HEK293 (cell line): ENCODE measurements around the gene PLS3.
"Not testable (repeated sequence)": the region's sequence is repeated elsewhere in the genome, so short reads cannot be mapped to it uniquely, and the experiment has no call there.

Source experiments
- CTCF ChIA-PET: fragments of 350-600 bp; formaldehyde crosslinking; extraction: SDS; loops from one replicate; lab custom pipeline; 2021; ENCODE audit warnings: antibody characterized with exemption; lab: Yijun Ruan, JAX
- POLR2A ChIA-PET: fragments of 300-600 bp; formaldehyde crosslinking; extraction: SDS; loops from one replicate; lab custom pipeline; 2020; ENCODE audit warnings: antibody characterized with exemption, inconsistent platforms; lab: Yijun Ruan, JAX
- H3K27ac ChIP-seq: fragments of 200-500 bp; sonication (Bioruptor generic); 2 replicates; pipeline ENCODE4 v1.5.1; 2014; ENCODE audit warnings: low read depth, low read length, control low read depth, inconsistent platforms; ENCODE audit errors: extremely low read depth
- H3K36me3 ChIP-seq, 2 experiments: fragments of 200-500 bp in 1 of 2; sonication (Bioruptor generic) in 1 of 2; 1 replicate in 1 of 2; 2 replicates in 1 of 2; pipeline ENCODE4 v1.5.1; 2014 to 2017; ENCODE audit warnings: inconsistent platforms in 2 of 2, low read length in 2 of 2; ENCODE audit not compliant: control insufficient read depth in 2 of 2, insufficient read depth in 1 of 2
- H3K4me1 ChIP-seq: fragments of 200-500 bp; sonication (Bioruptor generic); 2 replicates; pipeline ENCODE4 v1.5.1; 2014; ENCODE audit warnings: mild to moderate bottlenecking, low read length, inconsistent platforms; ENCODE audit not compliant: control insufficient read depth, insufficient read depth
- H3K4me3 ChIP-seq: 2 replicates; pipeline ENCODE4 v1.5.1; 2011; ENCODE audit warnings: low read depth, mild to moderate bottlenecking, control low read depth, low read length, moderate library complexity
- H3K9me3 ChIP-seq: fragments of 200-500 bp; sonication (Bioruptor generic); 2 replicates; pipeline ENCODE4 v1.5.1; 2014; ENCODE audit warnings: low read depth, low read length, inconsistent platforms; ENCODE audit not compliant: control insufficient read depth, insufficient read depth
- CTCF ChIP-seq: fragments of 450-650 bp; formaldehyde crosslinking; IDR thresholded peaks from 2 replicates; pipeline ENCODE4 v1.5.1; 2016; ENCODE audit warnings: missing biosample characterization, missing genetic modification characterization
- KLF7 ChIP-seq: fragments of 450-650 bp; formaldehyde crosslinking; IDR thresholded peaks from 2 replicates; pipeline ENCODE4 v1.5.1; 2016; ENCODE audit warnings: missing biosample characterization, missing genetic modification characterization, borderline replicate concordance
- PRDM1 ChIP-seq: fragments of 450-650 bp; formaldehyde crosslinking; IDR thresholded peaks from 2 replicates; pipeline ENCODE4; 2016; ENCODE audit warnings: missing biosample characterization, missing genetic modification characterization
- REPIN1 ChIP-seq: fragments of 450-650 bp; formaldehyde crosslinking; IDR thresholded peaks from 2 replicates; pipeline ENCODE4 v1.5.1; 2017; ENCODE audit warnings: missing biosample characterization, missing genetic modification characterization, low read depth
- ZBTB21 ChIP-seq: fragments of 450-650 bp; formaldehyde crosslinking; IDR thresholded peaks from 2 replicates; pipeline ENCODE4 v1.5.1; 2017; ENCODE audit warnings: missing biosample characterization, missing genetic modification characterization
- ZNF121 ChIP-seq: fragments of 450-650 bp; formaldehyde crosslinking; IDR thresholded peaks from 2 replicates; pipeline ENCODE4 v1.5.1; 2016; ENCODE audit warnings: missing biosample characterization, missing genetic modification characterization
- ZNF138 ChIP-seq: fragments of 450-650 bp; formaldehyde crosslinking; IDR thresholded peaks from 2 replicates; pipeline ENCODE4 v1.5.1; 2016; ENCODE audit warnings: missing biosample characterization, missing genetic modification characterization, borderline replicate concordance
- ZNF140 ChIP-seq: fragments of 450-650 bp; formaldehyde crosslinking; IDR thresholded peaks from 2 replicates; pipeline ENCODE4 v1.5.1; 2016; ENCODE audit warnings: missing biosample characterization, missing genetic modification characterization
- ZNF211 ChIP-seq: fragments of 450-650 bp; formaldehyde crosslinking; IDR thresholded peaks from 2 replicates; pipeline ENCODE4 v1.5.1; 2016; ENCODE audit warnings: low read depth, missing biosample characterization, missing genetic modification characterization
- ZNF223 ChIP-seq: fragments of 450-650 bp; formaldehyde crosslinking; IDR thresholded peaks from 2 replicates; pipeline ENCODE4 v1.5.1; 2016; ENCODE audit warnings: missing biosample characterization, missing genetic modification characterization
- ZNF501 ChIP-seq: fragments of 450-650 bp; formaldehyde crosslinking; IDR thresholded peaks from 2 replicates; pipeline ENCODE4 v1.5.1; 2016; ENCODE audit warnings: missing biosample characterization, missing genetic modification characterization
- ZNF544 ChIP-seq: fragments of 450-650 bp; formaldehyde crosslinking; IDR thresholded peaks from 2 replicates; pipeline ENCODE4 v1.5.0; 2017; ENCODE audit warnings: missing biosample characterization, missing genetic modification characterization
- ZNF549 ChIP-seq: fragments of 450-650 bp; IDR thresholded peaks from 2 replicates; pipeline ENCODE4 v1.5.1; 2018; ENCODE audit warnings: missing biosample characterization, missing genetic modification characterization, mild to moderate bottlenecking, inconsistent platforms, moderate library complexity
- ZNF629 ChIP-seq: fragments of 450-650 bp; formaldehyde crosslinking; IDR thresholded peaks from 2 replicates; pipeline ENCODE4 v1.5.1; 2017; ENCODE audit warnings: missing biosample characterization, missing genetic modification characterization
- ZNF654 ChIP-seq: fragments of 450-650 bp; formaldehyde crosslinking; IDR thresholded peaks from 2 replicates; pipeline ENCODE4 v1.5.1; 2016; ENCODE audit warnings: low read depth, missing biosample characterization, missing genetic modification characterization
- ZNF660 ChIP-seq: fragments of 450-650 bp; IDR thresholded peaks from 2 replicates; pipeline ENCODE4 v1.5.1; 2018; ENCODE audit warnings: missing biosample characterization, mild to moderate bottlenecking, missing genetic modification characterization
- ZNF664 ChIP-seq: fragments of 450-650 bp; formaldehyde crosslinking; IDR thresholded peaks from 2 replicates; pipeline ENCODE4 v1.5.1; 2016; ENCODE audit warnings: missing biosample characterization, missing genetic modification characterization
- ZNF677 ChIP-seq: fragments of 450-650 bp; IDR thresholded peaks from 2 replicates; pipeline ENCODE4 v1.5.0; 2018; ENCODE audit warnings: missing biosample characterization, mild to moderate bottlenecking, missing genetic modification characterization, moderate library complexity
- ZNF776 ChIP-seq: fragments of 450-650 bp; formaldehyde crosslinking; IDR thresholded peaks from 2 replicates; pipeline ENCODE4 v1.5.0; 2017; ENCODE audit warnings: missing biosample characterization, missing genetic modification characterization, borderline replicate concordance

Gene PLS3

GRCh38 chrX:115633397-115633796 lies 72.4 kb downstream of the PLS3 start:
- H3K27ac ChIP-seq, H3K4me3 ChIP-seq, POLR2A ChIA-PET, H3K9me3 ChIP-seq, H3K4me1 ChIP-seq: not testable (repeated sequence)
- CTCF ChIA-PET: interaction anchor here (0.6 to 1.2 kb wide), 4 partner anchors 10 to 309 kb away, joined by 3 to 4 read pairs (median 3); no protein-coding TSS in a partner anchor
- TF ChIP-seq ZNF121 (tag by site-specific recombination): peak; percentile 93
- H3K36me3 ChIP-seq: peaks cover 23 to 73% of the 10 kb centered on the region in 2 experiments

DNA sequence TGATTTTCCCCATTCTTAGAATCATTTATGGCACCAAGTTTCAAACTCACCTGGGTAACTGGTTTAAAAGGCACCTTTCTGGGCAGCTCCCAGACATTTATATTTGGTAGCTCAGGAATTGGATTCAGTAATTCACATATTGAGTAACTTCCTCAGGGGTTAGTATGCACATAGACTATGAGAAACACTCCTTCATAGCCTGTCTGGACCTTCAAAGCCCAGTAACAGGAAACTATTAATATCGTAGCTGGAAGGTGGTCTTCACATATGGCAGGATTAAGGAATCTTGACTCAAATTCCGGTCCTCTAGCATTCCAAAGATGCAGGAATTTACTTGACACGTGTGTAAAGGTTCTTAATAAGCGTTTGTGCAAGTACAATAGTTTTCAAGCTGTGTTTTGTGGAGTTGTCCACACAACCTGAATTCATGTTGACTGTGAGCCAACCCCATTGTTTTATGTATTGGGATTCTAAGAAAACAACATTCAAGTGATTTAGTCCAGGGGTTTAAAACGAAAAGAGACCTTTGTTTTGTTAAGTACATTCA lies 78.4 kb downstream of the PLS3 start:
- TF ChIP-seq ZNF501 (no peak), ZNF677 (tag by site-specific recombination) (no peak), ZNF776 (no peak), ZBTB21 (no peak), PRDM1 (tag by site-specific recombination) (no peak), ZNF223 (tag by site-specific recombination) (no peak), ZNF549 (tag by site-specific recombination) (no peak), ZNF629 (tag by site-specific recombination) (no peak), ZNF138 (tag by site-specific recombination) (no peak)
- Histone ChIP-seq H3K27ac (no peak overlapping the region), H3K36me3 (peaks cover 33 to 71% of the 10 kb centered on the region in 2 experiments), H3K4me3 (no peak overlapping the region), H3K9me3 (no peaks in the 10 kb centered on the region), H3K4me1 (no peaks in the 10 kb centered on the region)
- POLR2A ChIA-PET: no interaction called here
- CTCF ChIA-PET: interaction anchor here (0.6 to 2.8 kb wide), 3 partner anchors 10 to 309 kb away, joined by 3 to 11 read pairs (median 5); no protein-coding TSS in a partner anchor

DNA sequence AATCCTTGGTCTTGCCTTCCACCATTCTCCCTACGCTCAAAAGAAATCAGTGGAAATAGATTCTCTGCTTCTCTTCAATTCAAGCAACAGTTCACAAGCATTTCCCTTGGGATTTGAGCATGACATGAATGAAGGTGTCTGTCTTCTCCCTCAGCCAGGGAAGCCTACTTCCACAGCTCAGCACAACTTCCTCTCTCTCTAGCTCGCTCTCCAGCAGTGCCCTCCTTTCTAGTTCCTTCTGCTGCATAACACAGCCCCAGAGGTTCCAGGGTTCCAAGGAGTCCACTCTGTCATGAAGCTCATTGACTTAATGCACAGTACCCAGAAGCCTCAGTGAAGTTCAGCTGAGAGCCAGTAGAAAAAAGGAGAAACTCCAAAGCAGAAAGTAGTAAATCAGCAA lies 81.3 kb downstream of the PLS3 start:
- no peak overlapping the region for H3K27ac ChIP-seq
- no peaks in the 10 kb centered on the region for H3K9me3 ChIP-seq
- no peak for TF ChIP-seq ZNF629 (tag by site-specific recombination)
- TF ChIP-seq REPIN1 (tag by site-specific recombination): no peak
- no peak for TF ChIP-seq ZNF544 (tag by site-specific recombination)
- ChIA-PET POLR2A (no interaction called here), CTCF (interaction anchor here (0.6 to 3.2 kb wide), 30 partner anchors 10 to 342 kb away, joined by 3 to 44 read pairs (median 6); no protein-coding TSS in a partner anchor)
- H3K36me3 ChIP-seq: peaks cover 44 to 73% of the 10 kb centered on the region in 2 experiments
- no peaks in the 10 kb centered on the region for H3K4me1 ChIP-seq
- H3K4me3 ChIP-seq: no peak overlapping the region

- CTCF ChIA-PET: interaction anchor here (0.6 to 3.2 kb wide), 43 partner anchors 9 to 358 kb away, joined by 3 to 44 read pairs (median 4); no protein-coding TSS in a partner anchor
- POLR2A ChIA-PET: no interaction called here
- Histone ChIP-seq H3K9me3 (no peaks in the 10 kb centered on the region), H3K4me1 (no peaks in the 10 kb centered on the region), H3K27ac (no peak overlapping the region), H3K36me3 (peaks cover 47 to 73% of the 10 kb centered on the region in 2 experiments), H3K4me3 (no peak overlapping the region)
- TF ChIP-seq ZNF211: no peak
- peak; percentile 47; the same call in 1 of the 2 replicates for TF ChIP-seq CTCF (tag by site-specific recombination)
- TF ChIP-seq ZNF660 (tag by site-specific recombination): 0 out of 2 replicates have a peak, but pooled peaks have one; percentile 54
- peak; percentile 93 for TF ChIP-seq PRDM1 (tag by site-specific recombination)
- no peak for TF ChIP-seq KLF7 (tag by site-specific recombination)
- TF ChIP-seq ZNF140 (tag by site-specific recombination): no peak
- TF ChIP-seq ZNF664 (tag by site-specific recombination): peak; percentile 34
- TF ChIP-seq ZNF654: peak; percentile 93
Observed at GRCh38 chrX:115642895-115643530, 82.0 kb downstream of the PLS3 start.
